HEK293 (cell line): ENCODE measurements around the gene ZNF775.

Experiments
- CTCF ChIA-PET: fragments of 350-600 bp; formaldehyde crosslinking; extraction: SDS; loops from one replicate; lab custom pipeline; 2021; ENCODE audit warnings: antibody characterized with exemption; lab: Yijun Ruan, JAX
- POLR2A ChIA-PET: fragments of 300-600 bp; formaldehyde crosslinking; extraction: SDS; loops from one replicate; lab custom pipeline; 2020; ENCODE audit warnings: antibody characterized with exemption, inconsistent platforms; lab: Yijun Ruan, JAX
- H3K27ac ChIP-seq: fragments of 200-500 bp; sonication (Bioruptor generic); 2 replicates; pipeline ENCODE4 v1.5.1; 2014; ENCODE audit warnings: low read depth, low read length, control low read depth, inconsistent platforms; ENCODE audit errors: extremely low read depth
- H3K36me3 ChIP-seq, 2 experiments: fragments of 200-500 bp in 1 of 2; sonication (Bioruptor generic) in 1 of 2; 1 replicate in 1 of 2; 2 replicates in 1 of 2; pipeline ENCODE4 v1.5.1; 2014 to 2017; ENCODE audit warnings: inconsistent platforms in 2 of 2, low read length in 2 of 2; ENCODE audit not compliant: control insufficient read depth in 2 of 2, insufficient read depth in 1 of 2
- H3K4me1 ChIP-seq: fragments of 200-500 bp; sonication (Bioruptor generic); 2 replicates; pipeline ENCODE4 v1.5.1; 2014; ENCODE audit warnings: mild to moderate bottlenecking, low read length, inconsistent platforms; ENCODE audit not compliant: control insufficient read depth, insufficient read depth
- H3K4me3 ChIP-seq: 2 replicates; pipeline ENCODE4 v1.5.1; 2011; ENCODE audit warnings: low read depth, mild to moderate bottlenecking, control low read depth, low read length, moderate library complexity
- H3K9me3 ChIP-seq: fragments of 200-500 bp; sonication (Bioruptor generic); 2 replicates; pipeline ENCODE4 v1.5.1; 2014; ENCODE audit warnings: low read depth, low read length, inconsistent platforms; ENCODE audit not compliant: control insufficient read depth, insufficient read depth
- EGR2 ChIP-seq: fragments of 450-650 bp; formaldehyde crosslinking; IDR thresholded peaks from 2 replicates; pipeline ENCODE4 v1.5.1; 2016; ENCODE audit warnings: low read depth, missing biosample characterization, missing genetic modification characterization
- GLIS1 ChIP-seq: fragments of 450-650 bp; formaldehyde crosslinking; IDR thresholded peaks from 2 replicates; pipeline ENCODE4 v1.5.1; 2016; ENCODE audit warnings: missing biosample characterization, missing genetic modification characterization
- SALL2 ChIP-seq: fragments of 450-650 bp; formaldehyde crosslinking; IDR thresholded peaks from 2 replicates; pipeline ENCODE4 v1.5.0; 2017; ENCODE audit warnings: missing biosample characterization, mild to moderate bottlenecking, missing genetic modification characterization, borderline replicate concordance
- ZIC2 ChIP-seq: fragments of 450-650 bp; formaldehyde crosslinking; IDR thresholded peaks from 2 replicates; pipeline ENCODE4 v1.5.1; 2016; ENCODE audit warnings: missing biosample characterization, missing genetic modification characterization
- ZNF157 ChIP-seq: fragments of 450-650 bp; formaldehyde crosslinking; IDR thresholded peaks from 2 replicates; pipeline ENCODE4 v1.5.1; 2016; ENCODE audit warnings: missing biosample characterization, missing genetic modification characterization
- ZNF366 ChIP-seq: fragments of 450-650 bp; formaldehyde crosslinking; conservative IDR thresholded peaks from 2 replicates; pipeline ENCODE4 v1.5.1; 2016; ENCODE audit warnings: missing biosample characterization, missing genetic modification characterization
- ZNF530 ChIP-seq: fragments of 450-650 bp; formaldehyde crosslinking; IDR thresholded peaks from 2 replicates; pipeline ENCODE4 v1.5.1; 2016; ENCODE audit warnings: low read depth, missing biosample characterization, missing genetic modification characterization
- ZNF555 ChIP-seq: fragments of 450-650 bp; formaldehyde crosslinking; conservative IDR thresholded peaks from 2 replicates; pipeline ENCODE4 v1.5.1; 2017; ENCODE audit warnings: missing biosample characterization, mild to moderate bottlenecking, missing genetic modification characterization, inconsistent platforms
- ZNF610 ChIP-seq: fragments of 450-650 bp; formaldehyde crosslinking; IDR thresholded peaks from 2 replicates; pipeline ENCODE4 v1.5.1; 2016; ENCODE audit warnings: missing biosample characterization, missing genetic modification characterization, borderline replicate concordance
- ZNF658 ChIP-seq: fragments of 450-650 bp; formaldehyde crosslinking; IDR thresholded peaks from 2 replicates; pipeline ENCODE4; 2016; ENCODE audit warnings: missing biosample characterization, missing genetic modification characterization
- TF ChIP-seq, protein P1 (sequence below): fragments of 450-650 bp; formaldehyde crosslinking; optimal IDR thresholded peaks from 2 replicates; pipeline ENCODE3; 2016; ENCODE audit warnings: missing biosample characterization, mild to moderate bottlenecking, missing genetic modification characterization
- TF ChIP-seq, protein P2 (sequence below): fragments of 450-650 bp; formaldehyde crosslinking; IDR thresholded peaks from 2 replicates; pipeline ENCODE4 v1.5.1; 2016; ENCODE audit warnings: missing biosample characterization, missing genetic modification characterization
- TF ChIP-seq, protein P3 (sequence below): fragments of 450-650 bp; formaldehyde crosslinking; IDR thresholded peaks from 2 replicates; pipeline ENCODE4 v1.5.1; 2017; ENCODE audit warnings: missing biosample characterization, missing genetic modification characterization
- TF ChIP-seq, protein P4 (sequence below): fragments of 450-650 bp; IDR thresholded peaks from 2 replicates; pipeline ENCODE4 v1.5.1; 2018; ENCODE audit warnings: missing biosample characterization, mild to moderate bottlenecking, missing genetic modification characterization
- TF ChIP-seq, protein P5 (sequence below): fragments of 450-650 bp; formaldehyde crosslinking; IDR thresholded peaks from 2 replicates; pipeline ENCODE4 v1.5.1; 2016; ENCODE audit warnings: missing biosample characterization, missing genetic modification characterization

The ZNF775 gene

DNA sequence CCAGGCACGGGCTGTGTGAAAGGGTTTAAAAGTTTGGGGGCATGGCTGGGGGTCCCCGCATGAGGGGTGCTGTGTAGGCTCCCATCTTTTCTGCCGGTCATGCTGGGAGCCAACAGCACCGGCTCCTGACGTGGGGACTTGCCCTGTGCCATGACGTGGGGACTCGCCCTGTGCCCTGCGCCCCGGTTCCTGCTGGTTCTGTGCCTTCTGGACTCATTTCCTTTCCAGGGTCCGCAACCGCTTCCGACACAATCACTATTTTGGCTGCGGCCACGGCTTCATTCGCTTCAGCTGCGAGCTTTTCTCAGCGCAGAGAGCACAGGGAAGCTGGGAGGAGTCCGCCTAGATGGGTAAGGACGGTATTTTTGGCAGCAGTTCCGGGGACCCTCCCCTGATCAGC, 63.7 kb downstream of the ZNF775 start (continued):
- TF ChIP-seq, protein P1, sequence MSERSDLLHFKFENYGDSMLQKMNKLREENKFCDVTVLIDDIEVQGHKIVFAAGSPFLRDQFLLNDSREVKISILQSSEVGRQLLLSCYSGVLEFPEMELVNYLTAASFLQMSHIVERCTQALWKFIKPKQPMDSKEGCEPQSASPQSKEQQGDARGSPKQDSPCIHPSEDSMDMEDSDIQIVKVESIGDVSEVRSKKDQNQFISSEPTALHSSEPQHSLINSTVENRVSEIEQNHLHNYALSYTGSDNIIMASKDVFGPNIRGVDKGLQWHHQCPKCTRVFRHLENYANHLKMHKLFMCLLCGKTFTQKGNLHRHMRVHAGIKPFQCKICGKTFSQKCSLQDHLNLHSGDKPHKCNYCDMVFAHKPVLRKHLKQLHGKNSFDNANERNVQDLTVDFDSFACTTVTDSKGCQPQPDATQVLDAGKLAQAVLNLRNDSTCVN (tag by site-specific recombination) = no peak
- TF ChIP-seq, protein P2, sequence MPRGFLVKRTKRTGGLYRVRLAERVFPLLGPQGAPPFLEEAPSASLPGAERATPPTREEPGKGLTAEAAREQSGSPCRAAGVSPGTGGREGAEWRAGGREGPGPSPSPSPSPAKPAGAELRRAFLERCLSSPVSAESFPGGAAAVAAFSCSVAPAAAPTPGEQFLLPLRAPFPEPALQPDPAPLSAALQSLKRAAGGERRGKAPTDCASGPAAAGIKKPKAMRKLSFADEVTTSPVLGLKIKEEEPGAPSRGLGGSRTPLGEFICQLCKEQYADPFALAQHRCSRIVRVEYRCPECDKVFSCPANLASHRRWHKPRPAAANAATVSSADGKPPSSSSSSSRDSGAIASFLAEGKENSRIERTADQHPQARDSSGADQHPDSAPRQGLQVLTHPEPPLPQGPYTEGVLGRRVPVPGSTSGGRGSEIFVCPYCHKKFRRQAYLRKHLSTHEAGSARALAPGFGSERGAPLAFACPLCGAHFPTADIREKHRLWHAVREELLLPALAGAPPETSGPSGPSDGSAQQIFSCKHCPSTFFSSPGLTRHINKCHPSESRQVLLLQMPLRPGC (tag by site-specific recombination) = no peak
- no peak for TF ChIP-seq ZNF157 (tag by site-specific recombination)
- TF ChIP-seq ZNF555 = no peak
- TF ChIP-seq, protein P3, sequence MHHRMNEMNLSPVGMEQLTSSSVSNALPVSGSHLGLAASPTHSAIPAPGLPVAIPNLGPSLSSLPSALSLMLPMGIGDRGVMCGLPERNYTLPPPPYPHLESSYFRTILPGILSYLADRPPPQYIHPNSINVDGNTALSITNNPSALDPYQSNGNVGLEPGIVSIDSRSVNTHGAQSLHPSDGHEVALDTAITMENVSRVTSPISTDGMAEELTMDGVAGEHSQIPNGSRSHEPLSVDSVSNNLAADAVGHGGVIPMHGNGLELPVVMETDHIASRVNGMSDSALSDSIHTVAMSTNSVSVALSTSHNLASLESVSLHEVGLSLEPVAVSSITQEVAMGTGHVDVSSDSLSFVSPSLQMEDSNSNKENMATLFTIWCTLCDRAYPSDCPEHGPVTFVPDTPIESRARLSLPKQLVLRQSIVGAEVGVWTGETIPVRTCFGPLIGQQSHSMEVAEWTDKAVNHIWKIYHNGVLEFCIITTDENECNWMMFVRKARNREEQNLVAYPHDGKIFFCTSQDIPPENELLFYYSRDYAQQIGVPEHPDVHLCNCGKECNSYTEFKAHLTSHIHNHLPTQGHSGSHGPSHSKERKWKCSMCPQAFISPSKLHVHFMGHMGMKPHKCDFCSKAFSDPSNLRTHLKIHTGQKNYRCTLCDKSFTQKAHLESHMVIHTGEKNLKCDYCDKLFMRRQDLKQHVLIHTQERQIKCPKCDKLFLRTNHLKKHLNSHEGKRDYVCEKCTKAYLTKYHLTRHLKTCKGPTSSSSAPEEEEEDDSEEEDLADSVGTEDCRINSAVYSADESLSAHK (tag by site-specific recombination) = no peak
- TF ChIP-seq GLIS1 (tag by site-specific recombination) = no peak

DNA sequence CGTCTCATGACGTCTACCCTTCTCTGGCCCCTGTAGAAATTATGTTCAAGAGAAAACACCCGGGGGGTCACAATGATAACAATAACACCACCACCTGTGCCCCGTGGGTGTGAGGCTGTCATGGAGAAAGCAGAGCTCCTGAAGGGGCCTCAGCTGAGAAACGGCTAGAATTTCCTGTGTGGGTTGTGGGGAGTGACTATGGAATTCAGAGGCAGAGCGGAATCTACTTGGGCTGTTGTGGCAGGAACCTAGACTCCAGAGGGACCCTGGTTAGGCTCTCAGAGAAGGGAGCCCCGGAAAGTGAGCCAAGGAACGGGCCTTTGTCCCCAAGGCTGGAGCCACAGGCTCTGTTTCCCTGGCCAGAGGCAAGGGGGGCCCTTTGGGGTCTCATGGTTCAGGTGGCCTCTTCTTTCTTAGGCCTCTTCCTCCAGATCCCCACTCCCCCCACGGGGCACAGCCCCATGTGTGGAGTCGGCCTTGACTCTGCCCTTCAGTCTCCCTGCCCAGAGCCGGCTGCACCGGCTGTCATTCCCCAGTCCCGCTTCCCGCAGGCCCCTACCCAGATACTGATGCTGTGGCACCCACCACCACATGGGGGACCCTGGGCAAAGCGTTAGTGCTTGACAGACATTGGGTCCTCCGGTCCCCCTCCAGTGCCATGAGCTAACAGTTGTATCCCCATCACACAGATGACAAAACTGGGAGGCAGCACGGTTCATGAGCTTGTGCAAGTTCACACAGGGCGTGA, 64.8 kb downstream of the ZNF775 start:
- POLR2A ChIA-PET = no interaction called here
- H3K27ac ChIP-seq = no peak overlapping the region
- no peaks in the 10 kb centered on the region for H3K36me3 ChIP-seq
- TF ChIP-seq EGR2 (tag by site-specific recombination) (no peak), ZNF530 (tag by site-specific recombination) (no peak), SALL2 (tag by site-specific recombination) (no peak), ZNF610 (tag by site-specific recombination) (no peak), ZIC2 (no peak), ZNF366 (tag by site-specific recombination) (no peak), ZNF658 (tag by site-specific recombination) (no peak)
- TF ChIP-seq, protein P4, sequence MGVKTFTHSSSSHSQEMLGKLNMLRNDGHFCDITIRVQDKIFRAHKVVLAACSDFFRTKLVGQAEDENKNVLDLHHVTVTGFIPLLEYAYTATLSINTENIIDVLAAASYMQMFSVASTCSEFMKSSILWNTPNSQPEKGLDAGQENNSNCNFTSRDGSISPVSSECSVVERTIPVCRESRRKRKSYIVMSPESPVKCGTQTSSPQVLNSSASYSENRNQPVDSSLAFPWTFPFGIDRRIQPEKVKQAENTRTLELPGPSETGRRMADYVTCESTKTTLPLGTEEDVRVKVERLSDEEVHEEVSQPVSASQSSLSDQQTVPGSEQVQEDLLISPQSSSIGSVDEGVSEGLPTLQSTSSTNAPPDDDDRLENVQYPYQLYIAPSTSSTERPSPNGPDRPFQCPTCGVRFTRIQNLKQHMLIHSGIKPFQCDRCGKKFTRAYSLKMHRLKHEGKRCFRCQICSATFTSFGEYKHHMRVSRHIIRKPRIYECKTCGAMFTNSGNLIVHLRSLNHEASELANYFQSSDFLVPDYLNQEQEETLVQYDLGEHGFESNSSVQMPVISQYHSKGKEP = no peak
- TF ChIP-seq, protein P5, sequence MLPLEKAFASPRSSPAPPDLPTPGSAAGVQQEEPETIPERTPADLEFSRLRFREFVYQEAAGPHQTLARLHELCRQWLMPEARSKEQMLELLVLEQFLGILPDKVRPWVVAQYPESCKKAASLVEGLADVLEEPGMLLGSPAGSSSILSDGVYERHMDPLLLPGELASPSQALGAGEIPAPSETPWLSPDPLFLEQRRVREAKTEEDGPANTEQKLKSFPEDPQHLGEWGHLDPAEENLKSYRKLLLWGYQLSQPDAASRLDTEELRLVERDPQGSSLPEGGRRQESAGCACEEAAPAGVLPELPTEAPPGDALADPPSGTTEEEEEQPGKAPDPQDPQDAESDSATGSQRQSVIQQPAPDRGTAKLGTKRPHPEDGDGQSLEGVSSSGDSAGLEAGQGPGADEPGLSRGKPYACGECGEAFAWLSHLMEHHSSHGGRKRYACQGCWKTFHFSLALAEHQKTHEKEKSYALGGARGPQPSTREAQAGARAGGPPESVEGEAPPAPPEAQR = no peak
- TF ChIP-seq, all 188 proteins: peak for 0
- no peak overlapping the region for H3K4me3 ChIP-seq
- CTCF ChIA-PET = interaction anchor here (1.1 kb wide), 1 partner anchor 545 kb away, joined by 3 read pairs; no protein-coding TSS in a partner anchor
- H3K9me3 ChIP-seq = no peaks in the 10 kb centered on the region
- no peaks in the 10 kb centered on the region for H3K4me1 ChIP-seq
